Measurements from ENCODE around the gene ARHGAP5.

Gene ARHGAP5

GRCh38 chr14:32200368-32201192 lies 123.5 kb downstream of the ARHGAP5 start:
- Mint-ChIP-seq H3K9me3 (no peaks in the 10 kb centered on the region), H3K27ac (peak overlapping the region; percentile 100), H3K36me3 (ENCODE audit: low read depth) (peaks cover 2% of the 10 kb centered on the region), H3K4me3 (peak overlapping the region; percentile 82), H3K4me1 (ENCODE audit: low read depth) (peaks cover 52% of the 10 kb centered on the region), H3K27me3 (peaks cover 4% of the 10 kb centered on the region)
- no peak for DNase-seq

DNA sequence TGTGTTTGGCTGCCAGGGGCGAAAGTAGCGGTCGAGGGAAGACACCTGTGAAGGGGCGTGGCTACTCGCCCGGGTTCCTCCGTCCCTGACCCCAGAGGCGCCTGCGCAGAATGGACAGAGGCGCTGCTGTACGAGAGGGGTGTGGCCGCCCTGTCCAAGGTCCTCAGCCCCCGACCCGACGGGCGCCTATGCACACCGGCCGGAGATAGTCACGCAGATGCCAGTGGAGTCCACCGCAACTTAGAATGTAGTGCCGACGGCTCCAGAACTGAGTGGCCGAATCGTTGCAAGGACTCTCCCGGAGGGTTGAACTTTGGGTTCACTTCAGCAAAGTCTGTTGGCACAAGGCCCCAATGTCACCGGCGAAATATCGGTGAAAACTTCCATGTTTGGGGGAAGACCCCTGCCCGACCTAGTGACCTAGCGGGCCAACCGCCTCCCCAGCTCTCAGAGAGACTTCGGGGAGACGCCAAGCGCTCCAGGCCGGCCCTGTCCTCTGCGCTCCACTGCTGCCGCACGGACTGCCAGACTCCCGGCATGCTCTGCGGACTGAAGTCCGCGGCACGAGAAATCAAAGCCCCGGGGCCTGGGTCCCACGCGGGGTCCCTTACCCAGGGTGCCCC lies 124.2 kb downstream of the ARHGAP5 start:
- Mint-ChIP-seq H3K27ac (peak overlapping the region; percentile 100), H3K4me3 (peak overlapping the region; percentile 82), H3K9me3 (no peaks in the 10 kb centered on the region), H3K4me1 (ENCODE audit: low read depth) (peaks cover 59% of the 10 kb centered on the region), H3K36me3 (ENCODE audit: low read depth) (peaks cover 2% of the 10 kb centered on the region), H3K27me3 (no peaks in the 10 kb centered on the region)
- peak; percentile 84 for DNase-seq

- H3K27me3 Mint-ChIP-seq = no peaks in the 10 kb centered on the region
- DNase-seq = no peak
- peak within 1 kb of the TSS; percentile 100 for H3K27ac Mint-ChIP-seq
- H3K36me3 Mint-ChIP-seq (ENCODE audit: low read depth) = peaks cover 2% of the 10 kb centered on the region
- H3K9me3 Mint-ChIP-seq = no peaks in the 10 kb centered on the region
- peak within 1 kb of the TSS; percentile 82 for H3K4me3 Mint-ChIP-seq
- H3K4me1 Mint-ChIP-seq (ENCODE audit: low read depth) = peaks cover 64% of the 10 kb centered on the region
These were observed 124.8 kb downstream of the ARHGAP5 start, which contains the start of gene RNU6-7 for GRCh38 chr14:32201816-32202490. Gene RNU6-7, plus strand, starts transcription at chr14:32202045.

DNA sequence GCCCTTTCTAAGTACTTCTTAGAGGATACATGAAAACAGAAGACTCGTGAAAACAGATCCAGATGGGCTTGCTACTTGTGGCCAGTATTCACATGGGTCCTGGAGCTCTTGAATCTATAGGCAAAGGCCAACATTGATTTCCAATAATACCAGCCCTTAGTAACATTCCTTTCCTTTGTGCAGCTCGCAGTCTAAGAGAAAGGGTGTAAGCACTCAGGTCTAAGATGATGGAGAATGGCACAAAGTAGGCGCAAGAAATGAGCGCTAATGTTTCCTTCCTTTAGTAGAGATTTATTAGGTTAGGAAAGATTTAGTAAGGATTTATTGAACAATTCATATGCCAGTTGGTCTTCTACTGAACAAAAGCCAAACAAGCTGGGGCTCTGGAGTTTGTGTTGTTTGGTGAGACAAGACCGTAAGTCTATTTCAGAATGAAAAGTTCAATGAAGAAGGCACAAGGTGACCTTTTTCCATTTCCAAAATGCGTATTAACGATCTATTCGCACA lies 125.4 kb downstream of the ARHGAP5 start:
- Mint-ChIP-seq H3K4me1 (ENCODE audit: low read depth) (peaks cover 60% of the 10 kb centered on the region), H3K4me3 (peak overlapping the region; percentile 82), H3K27ac (peak overlapping the region; percentile 100), H3K9me3 (no peaks in the 10 kb centered on the region), H3K27me3 (no peaks in the 10 kb centered on the region), H3K36me3 (ENCODE audit: low read depth) (peaks cover 2% of the 10 kb centered on the region)
- no peak for DNase-seq

DNA sequence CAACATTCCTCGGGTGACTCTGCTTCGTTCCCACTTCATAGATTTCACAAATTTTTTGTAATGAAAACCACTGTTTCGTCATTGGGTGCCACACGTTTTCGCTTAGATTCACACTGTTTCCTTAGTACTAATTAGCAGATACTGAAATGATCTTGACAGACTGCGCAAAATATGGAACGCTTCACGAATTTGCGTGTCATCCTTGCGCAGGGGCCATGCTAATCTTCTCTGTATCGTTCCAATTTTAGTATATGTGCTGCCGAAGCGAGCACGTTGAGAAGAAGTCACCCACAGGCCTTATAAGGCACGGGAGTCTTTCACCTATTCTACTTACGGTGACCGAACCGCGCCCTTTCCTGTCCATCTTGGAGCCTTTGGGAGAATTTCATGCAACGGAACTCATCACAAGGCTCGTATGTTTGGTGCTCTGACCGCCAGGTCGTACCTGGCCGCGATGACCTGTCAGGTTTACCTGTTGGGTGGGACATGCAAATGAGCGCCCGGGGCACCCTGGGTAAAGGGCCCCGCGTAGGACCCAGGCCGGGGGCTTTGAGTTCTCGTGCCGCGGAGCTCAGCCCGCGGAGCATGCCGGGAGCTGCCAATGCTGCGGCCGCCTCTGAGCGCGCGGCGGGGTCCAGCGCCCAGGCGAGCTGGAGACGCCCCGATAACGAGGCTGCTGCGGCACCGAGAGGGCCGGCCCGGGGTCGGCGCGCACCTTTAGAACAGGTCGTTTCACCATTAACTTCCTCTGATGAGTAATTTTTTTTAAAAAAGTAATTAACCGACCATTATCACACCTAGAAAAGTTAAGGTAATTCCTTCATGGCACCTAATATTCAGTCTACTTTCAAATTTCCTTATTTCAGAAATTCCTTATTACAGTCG lies 126.1 kb downstream of the ARHGAP5 start, which contains the start of gene RNU6-8:
TSS of gene RNU6-8 (minus strand) at position 272 of the 885 bp plus-strand sequence.
- Mint-ChIP-seq H3K27me3 (no peaks in the 10 kb centered on the region), H3K4me3 (peak within 1 kb of the TSS; percentile 82), H3K36me3 (ENCODE audit: low read depth) (peaks cover 2% of the 10 kb centered on the region), H3K4me1 (ENCODE audit: low read depth) (peaks cover 55% of the 10 kb centered on the region), H3K27ac (peak within 1 kb of the TSS; percentile 100), H3K9me3 (no peaks in the 10 kb centered on the region)
- peak; percentile 89 for DNase-seq

DNA sequence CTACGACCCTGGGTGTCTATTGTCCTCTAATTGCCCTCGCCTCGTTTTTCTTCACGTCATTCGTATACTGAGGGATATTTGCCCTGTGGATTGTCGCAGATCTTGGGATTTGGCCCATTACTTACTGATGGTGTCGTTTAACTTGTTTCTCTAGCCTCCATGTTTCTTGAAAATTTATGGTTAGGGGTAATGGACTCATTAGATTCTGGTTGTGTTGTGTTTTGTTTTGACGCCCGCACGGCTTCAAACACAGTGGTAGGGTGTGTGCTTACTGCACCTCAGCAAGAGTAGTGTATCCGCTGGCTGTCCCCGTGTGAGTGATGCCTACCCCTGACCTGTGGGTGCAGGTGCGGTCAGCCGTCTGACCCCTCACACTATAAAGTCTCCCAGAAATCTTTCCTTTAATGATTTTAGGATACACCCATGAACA lies 126.8 kb downstream of the ARHGAP5 start:
- Mint-ChIP-seq H3K36me3 (ENCODE audit: low read depth) (peaks cover 2% of the 10 kb centered on the region), H3K27me3 (no peaks in the 10 kb centered on the region), H3K27ac (peak overlapping the region; percentile 100), H3K9me3 (no peaks in the 10 kb centered on the region), H3K4me3 (peak overlapping the region; percentile 82), H3K4me1 (ENCODE audit: low read depth) (peaks cover 55% of the 10 kb centered on the region)
- peak; percentile 44 for DNase-seq

DNA sequence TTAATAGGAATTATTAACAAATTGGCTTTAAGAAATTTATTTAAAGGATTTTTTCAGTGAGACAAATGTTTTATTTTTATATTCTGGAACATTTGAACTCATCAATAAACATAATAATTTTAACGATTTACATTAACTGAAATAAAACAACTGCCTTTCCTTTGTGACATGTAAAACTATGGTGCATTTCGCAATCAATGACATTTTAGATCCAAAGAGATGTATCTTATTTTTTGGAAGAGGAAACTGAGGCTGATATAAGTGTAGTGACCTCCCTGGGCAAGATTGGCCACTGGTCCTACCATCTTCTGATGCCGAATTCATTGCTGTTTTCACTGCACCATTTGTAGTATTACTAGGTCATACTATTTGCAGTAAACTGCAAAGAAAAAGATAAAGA lies 128.4 kb downstream of the ARHGAP5 start:
- Mint-ChIP-seq H3K9me3 (no peaks in the 10 kb centered on the region), H3K4me1 (ENCODE audit: low read depth) (peaks cover 49% of the 10 kb centered on the region), H3K27me3 (no peaks in the 10 kb centered on the region), H3K36me3 (ENCODE audit: low read depth) (peaks cover 2% of the 10 kb centered on the region), H3K4me3 (no peak overlapping the region), H3K27ac (no peak overlapping the region)
- DNase-seq = no peak

GRCh38 chr14:32205984-32206383 lies 128.9 kb downstream of the ARHGAP5 start:
- Mint-ChIP-seq H3K9me3 (no peaks in the 10 kb centered on the region), H3K36me3 (ENCODE audit: low read depth) (peaks cover 2% of the 10 kb centered on the region), H3K27me3 (no peaks in the 10 kb centered on the region), H3K4me3 (no peak overlapping the region), H3K27ac (no peak overlapping the region), H3K4me1 (ENCODE audit: low read depth) (peaks cover 45% of the 10 kb centered on the region)
- DNase-seq = no peak

DNA sequence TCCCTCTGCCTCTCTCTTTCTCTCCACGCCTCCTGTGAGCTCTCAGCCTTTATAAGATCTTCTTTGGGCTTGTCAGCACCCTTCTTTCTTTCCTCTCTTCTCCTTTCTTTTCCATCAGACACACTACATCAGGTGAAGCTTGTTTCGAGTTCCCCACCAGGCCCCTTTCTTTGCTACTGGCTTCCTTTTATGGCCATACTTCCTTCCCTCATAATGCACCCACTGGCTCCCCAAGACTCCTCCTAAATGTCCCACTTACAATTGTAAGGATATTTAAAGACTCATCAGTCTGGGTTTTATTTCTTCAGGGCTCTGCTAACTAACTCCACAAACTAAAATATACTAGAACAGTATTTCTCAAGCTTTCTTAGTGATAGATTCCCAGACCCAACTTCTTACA lies 129.4 kb downstream of the ARHGAP5 start:
- Mint-ChIP-seq H3K4me3 (no peak overlapping the region), H3K27ac (peak overlapping the region; percentile 9), H3K27me3 (no peaks in the 10 kb centered on the region), H3K4me1 (ENCODE audit: low read depth) (peaks cover 40% of the 10 kb centered on the region), H3K36me3 (ENCODE audit: low read depth) (peaks cover 2% of the 10 kb centered on the region), H3K9me3 (no peaks in the 10 kb centered on the region)
- no peak for DNase-seq

GRCh38 chr14:32208490-32208889 lies 131.4 kb downstream of the ARHGAP5 start:
- Mint-ChIP-seq H3K4me3 (no peak overlapping the region), H3K4me1 (ENCODE audit: low read depth) (peaks cover 23% of the 10 kb centered on the region), H3K9me3 (no peaks in the 10 kb centered on the region), H3K27ac (no peak overlapping the region), H3K27me3 (no peaks in the 10 kb centered on the region), H3K36me3 (ENCODE audit: low read depth) (no peaks in the 10 kb centered on the region)
- DNase-seq = no peak
